Measurements from ENCODE around the gene FSTL3.
"Not testable (repeated sequence)": the region's sequence is repeated elsewhere in the genome, so short reads cannot be mapped to it uniquely, and the experiment has no call there.

DNA sequence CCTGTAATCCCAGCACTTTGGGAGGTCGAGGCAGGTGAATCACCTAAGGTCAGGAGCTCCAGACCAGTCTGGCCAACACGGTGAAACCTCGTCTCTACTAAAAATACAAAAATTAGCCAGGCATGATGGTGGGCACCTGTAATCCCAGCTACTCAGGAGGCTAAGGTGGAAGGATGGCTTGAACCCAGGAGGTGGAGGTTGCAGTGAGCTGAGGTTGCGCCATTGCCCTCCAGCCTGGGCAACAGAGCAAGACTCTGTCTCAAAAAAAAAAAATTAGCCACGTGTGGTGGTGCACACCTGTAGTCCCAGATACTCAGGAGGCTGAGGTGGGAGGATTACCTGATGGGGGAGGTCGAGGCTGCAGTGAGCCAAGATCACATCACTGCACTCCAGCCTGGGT, 26.7 kb downstream of the FSTL3 start:
- TF ChIP-seq, protein P1, sequence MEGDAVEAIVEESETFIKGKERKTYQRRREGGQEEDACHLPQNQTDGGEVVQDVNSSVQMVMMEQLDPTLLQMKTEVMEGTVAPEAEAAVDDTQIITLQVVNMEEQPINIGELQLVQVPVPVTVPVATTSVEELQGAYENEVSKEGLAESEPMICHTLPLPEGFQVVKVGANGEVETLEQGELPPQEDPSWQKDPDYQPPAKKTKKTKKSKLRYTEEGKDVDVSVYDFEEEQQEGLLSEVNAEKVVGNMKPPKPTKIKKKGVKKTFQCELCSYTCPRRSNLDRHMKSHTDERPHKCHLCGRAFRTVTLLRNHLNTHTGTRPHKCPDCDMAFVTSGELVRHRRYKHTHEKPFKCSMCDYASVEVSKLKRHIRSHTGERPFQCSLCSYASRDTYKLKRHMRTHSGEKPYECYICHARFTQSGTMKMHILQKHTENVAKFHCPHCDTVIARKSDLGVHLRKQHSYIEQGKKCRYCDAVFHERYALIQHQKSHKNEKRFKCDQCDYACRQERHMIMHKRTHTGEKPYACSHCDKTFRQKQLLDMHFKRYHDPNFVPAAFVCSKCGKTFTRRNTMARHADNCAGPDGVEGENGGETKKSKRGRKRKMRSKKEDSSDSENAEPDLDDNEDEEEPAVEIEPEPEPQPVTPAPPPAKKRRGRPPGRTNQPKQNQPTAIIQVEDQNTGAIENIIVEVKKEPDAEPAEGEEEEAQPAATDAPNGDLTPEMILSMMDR (IDR thresholded peaks at IDR 0.05; ENCODE audit: borderline replicate concordance, extremely low read depth, low read length, poor library complexity, severe bottlenecking) = not testable (repeated sequence)
- not testable (repeated sequence) for TF ChIP-seq EZH2 (IDR thresholded peaks at IDR 0.05; ENCODE audit: borderline replicate concordance, low read depth, low read length, severe bottlenecking)

All from DND-41 (cell line).